ENCODE results near the gene OMA1. TPM values are rescaled to one million over a fixed set of nuclear protein-coding genes. Genes with fewer than 3 reads are reported as not detected.

OMA1 gene
- total RNA-seq, 1 donor from 2014 or later: 2.4 TPM

DNA sequence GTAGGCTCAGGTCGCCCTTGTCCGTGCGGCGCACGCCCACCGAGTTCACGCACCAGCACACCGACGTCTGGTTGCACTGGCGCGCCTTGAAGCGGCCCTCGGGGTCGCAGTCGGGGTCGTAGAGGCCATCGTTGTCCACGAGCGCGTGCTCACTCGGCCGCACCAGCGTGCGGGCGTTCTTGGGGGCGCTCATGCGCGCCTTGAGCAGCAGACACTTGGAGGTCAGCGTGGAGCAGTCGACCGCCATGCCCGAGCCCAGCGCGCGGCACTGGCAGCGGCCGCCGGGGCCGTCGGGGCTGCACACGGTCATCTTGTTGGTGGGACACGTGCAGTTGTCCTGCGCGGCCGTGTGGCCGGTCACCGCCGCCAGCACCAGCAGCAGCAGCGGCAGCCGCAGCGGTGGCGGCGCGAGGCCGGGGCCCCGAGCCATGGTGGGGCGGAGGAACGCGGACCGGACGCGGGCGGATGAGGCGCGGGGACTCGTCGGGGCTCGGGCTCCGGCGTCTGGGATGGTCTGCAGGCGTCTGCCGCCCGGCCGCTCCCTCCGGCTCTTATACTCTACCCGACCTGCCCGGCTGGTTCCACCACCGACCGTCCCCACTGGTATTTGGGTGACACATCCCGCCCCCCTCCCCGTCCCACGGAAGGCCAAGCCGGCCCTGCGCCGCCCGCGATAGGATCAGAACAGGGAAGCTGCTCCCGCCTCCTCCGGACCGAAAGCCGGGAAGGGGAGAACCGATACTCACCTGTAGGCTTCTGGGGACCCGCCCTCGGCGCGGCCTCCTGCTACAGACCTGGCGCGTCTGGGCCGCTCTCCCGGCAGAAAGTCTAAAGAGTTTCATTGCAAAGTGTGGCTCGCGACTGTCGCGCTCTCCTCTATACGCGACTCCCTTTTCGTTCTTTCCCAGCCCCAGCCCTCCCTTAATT is 30.5 kb upstream of the OMA1 start, which contains the start of gene TACSTD2:
TACSTD2 (minus strand) TSS at position 526 of the 927 bp plus-strand sequence; CDS start at position 430, 96 bp downstream.
- H3K27ac ChIP-seq: peak within 1 kb of the TSS in 1 of 2 donors; percentile 58
- H3K36me3 ChIP-seq: no peaks in the 10 kb centered on the region
- no peaks in the 10 kb centered on the region for H3K9me3 ChIP-seq
- intact Hi-C loops (cut with DNase I): loop anchor here (1.0 to 2.0 kb wide), 3 partner anchors 20 to 41 kb away; partner anchors contain the start of gene OMA1
- DNase-seq (ENCODE audit: low spot score in 2 of 2): peak in 1 of 2 donors; percentile 74
- TF ChIP-seq, protein P1, sequence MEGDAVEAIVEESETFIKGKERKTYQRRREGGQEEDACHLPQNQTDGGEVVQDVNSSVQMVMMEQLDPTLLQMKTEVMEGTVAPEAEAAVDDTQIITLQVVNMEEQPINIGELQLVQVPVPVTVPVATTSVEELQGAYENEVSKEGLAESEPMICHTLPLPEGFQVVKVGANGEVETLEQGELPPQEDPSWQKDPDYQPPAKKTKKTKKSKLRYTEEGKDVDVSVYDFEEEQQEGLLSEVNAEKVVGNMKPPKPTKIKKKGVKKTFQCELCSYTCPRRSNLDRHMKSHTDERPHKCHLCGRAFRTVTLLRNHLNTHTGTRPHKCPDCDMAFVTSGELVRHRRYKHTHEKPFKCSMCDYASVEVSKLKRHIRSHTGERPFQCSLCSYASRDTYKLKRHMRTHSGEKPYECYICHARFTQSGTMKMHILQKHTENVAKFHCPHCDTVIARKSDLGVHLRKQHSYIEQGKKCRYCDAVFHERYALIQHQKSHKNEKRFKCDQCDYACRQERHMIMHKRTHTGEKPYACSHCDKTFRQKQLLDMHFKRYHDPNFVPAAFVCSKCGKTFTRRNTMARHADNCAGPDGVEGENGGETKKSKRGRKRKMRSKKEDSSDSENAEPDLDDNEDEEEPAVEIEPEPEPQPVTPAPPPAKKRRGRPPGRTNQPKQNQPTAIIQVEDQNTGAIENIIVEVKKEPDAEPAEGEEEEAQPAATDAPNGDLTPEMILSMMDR (IDR thresholded peaks at IDR 0.05): no peak
- no peaks in the 10 kb centered on the region for H3K27me3 ChIP-seq
- peaks cover 8 to 9% of the 10 kb centered on the region in 2 donors for H3K4me1 ChIP-seq
- H3K4me3 ChIP-seq: peak within 1 kb of the TSS; percentile 59 to 71

DNA sequence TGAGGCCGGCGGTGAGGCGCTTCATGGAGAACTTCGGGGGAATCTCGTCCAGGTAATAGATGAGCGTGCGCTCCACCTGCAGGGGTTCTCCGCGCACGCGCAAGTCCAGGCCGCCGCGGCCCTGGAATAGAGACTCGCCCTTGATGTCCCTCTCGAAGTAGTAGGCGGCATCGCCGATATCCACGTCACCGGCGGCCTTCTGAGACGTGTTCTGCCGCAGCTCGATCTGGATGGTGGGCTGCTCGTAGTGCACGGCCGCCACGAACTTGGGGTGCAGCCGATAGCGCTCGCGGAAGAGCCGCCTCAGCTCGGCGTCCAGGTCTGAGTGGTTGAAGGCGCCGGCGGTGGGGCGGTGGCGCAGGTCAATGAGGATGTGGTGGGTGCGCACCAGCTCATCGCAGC is 29.8 kb upstream of the OMA1 start:
- no peaks in the 10 kb centered on the region for H3K27me3 ChIP-seq
- DNase-seq (ENCODE audit: low spot score in 2 of 2): no peak
- H3K27ac ChIP-seq: no peak overlapping the region
- H3K4me3 ChIP-seq: peak overlapping the region; percentile 59 to 71
- H3K9me3 ChIP-seq: no peaks in the 10 kb centered on the region
- intact Hi-C loops (cut with DNase I): loop anchor here (2.0 kb wide), 2 partner anchors 20 to 30 kb away; partner anchors contain the start of gene OMA1
- no peaks in the 10 kb centered on the region for H3K36me3 ChIP-seq
- peaks cover 8 to 9% of the 10 kb centered on the region in 2 donors for H3K4me1 ChIP-seq
- TF ChIP-seq, protein P1 (IDR thresholded peaks at IDR 0.05): no peak

DNA sequence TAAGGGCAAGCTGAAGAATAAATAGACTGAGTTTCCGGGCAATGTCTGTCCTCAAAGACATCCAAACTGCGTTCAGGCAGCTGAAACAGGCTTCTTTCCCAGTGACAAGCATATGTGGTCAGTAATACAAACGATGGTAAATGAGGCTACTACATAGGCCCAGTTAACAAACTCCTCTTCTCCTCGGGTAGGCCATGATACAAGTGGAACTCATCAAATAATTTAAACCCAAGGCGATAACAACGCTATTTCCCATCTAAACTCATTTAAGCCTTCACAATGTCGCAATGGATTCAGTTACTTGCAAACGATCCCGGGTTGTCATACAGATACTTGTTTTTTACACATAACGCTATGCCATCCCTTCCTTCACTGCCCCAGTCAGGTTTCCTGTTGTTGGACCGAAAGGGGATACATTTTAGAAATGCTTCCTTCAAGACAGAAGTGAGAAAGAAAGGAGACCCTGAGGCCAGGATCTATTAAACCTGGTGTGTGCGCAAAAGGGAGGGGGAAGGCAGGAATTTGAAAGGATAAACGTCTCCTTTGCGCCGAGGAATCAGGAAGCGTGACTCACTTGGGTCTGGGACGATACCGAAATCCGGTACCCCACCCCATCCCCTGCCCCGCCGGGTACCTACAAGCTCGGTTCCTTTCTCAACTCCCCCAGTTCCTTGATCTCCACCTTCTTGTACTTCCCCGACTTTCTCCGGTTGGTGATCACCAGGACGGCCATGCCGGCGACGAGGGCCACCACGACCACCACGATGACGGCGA is 29.2 kb upstream of the OMA1 start:
- peaks cover 8 to 9% of the 10 kb centered on the region in 2 donors for H3K4me1 ChIP-seq
- no peak for DNase-seq (ENCODE audit: low spot score in 2 of 2)
- no peaks in the 10 kb centered on the region for H3K27me3 ChIP-seq
- no peak overlapping the region for H3K27ac ChIP-seq
- peak overlapping the region; percentile 59 to 71 for H3K4me3 ChIP-seq
- intact Hi-C loops (cut with DNase I): loop anchor here (2.0 kb wide), 2 partner anchors 21 to 29 kb away; partner anchors contain the start of gene OMA1
- no peaks in the 10 kb centered on the region for H3K9me3 ChIP-seq
- TF ChIP-seq, protein P1 (IDR thresholded peaks at IDR 0.05): no peak
- no peaks in the 10 kb centered on the region for H3K36me3 ChIP-seq

DNA sequence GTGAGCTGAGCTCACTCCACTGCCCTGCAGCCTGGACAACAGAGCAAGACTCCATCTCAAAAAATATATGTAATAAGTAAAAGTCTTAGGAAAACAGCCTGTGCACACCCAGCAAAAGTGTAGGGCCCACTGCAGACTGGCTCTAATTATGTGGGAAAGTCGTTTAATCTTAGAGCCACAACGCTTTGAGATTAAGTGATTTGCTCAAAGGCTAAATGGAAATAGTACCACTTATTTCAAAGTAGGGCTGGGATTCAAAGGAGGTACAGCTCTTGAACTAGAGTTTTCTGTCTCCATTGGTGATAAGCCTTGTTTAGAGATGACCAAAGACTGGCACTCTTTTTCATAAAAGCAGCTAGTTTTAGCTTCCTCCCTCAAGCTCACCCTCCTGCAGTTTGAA is 28.3 kb upstream of the OMA1 start:
- Histone ChIP-seq H3K4me1 (peaks cover 8 to 9% of the 10 kb centered on the region in 2 donors), H3K27me3 (no peaks in the 10 kb centered on the region), H3K4me3 (no peak overlapping the region), H3K9me3 (no peaks in the 10 kb centered on the region), H3K36me3 (no peaks in the 10 kb centered on the region), H3K27ac (no peak overlapping the region)
- TF ChIP-seq, protein P1 (IDR thresholded peaks at IDR 0.05): no peak
- no peak for DNase-seq (ENCODE audit: low spot score in 2 of 2)
- intact Hi-C loops (cut with DNase I): no loop called here

DNA sequence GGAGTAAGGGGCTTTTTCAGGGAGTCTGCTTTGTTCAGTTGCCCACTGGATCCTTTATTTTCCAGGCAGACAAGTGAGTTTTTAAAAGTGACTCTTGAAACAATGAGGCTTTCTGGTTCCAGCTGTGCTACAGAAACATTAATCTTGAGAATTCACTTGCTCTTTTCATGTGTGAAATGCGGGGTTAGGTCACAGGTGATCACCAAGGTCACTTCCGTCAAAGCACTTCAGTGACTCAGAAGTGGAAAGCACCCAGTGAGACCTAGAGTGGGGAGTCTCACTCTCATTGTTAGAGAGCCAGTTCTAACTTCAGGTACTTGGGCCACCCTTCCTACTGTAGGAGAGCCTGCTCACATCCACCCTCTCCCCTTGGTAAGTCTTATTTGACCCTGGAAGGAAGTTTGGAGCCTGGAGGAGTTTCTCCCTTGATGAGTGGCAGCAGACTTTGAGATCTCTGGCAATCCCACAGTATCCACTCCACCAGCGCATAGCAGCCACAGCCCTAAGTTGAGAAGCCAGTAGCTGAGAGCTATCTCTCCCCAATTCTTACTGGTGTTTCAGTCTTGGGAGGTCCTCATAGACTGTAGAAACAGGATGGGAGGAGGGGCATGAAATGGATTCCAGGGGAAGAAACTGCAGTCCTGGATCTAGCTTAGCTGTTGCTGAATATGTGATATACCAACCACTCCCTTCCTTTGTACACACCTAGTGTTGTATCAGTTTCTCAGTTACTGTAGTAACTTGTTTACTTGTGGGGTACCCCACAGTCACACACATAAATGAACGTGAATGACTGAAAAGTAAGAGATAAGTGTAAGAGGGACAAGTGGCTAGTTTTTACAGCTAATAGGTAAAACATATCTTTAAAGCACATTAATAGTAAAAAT is 27.4 kb upstream of the OMA1 start:
- DNase-seq (ENCODE audit: low spot score in 2 of 2): no peak
- TF ChIP-seq, protein P1 (IDR thresholded peaks at IDR 0.05): no peak
- Histone ChIP-seq H3K36me3 (no peaks in the 10 kb centered on the region), H3K27me3 (no peaks in the 10 kb centered on the region), H3K27ac (no peak overlapping the region), H3K4me1 (peaks cover 8 to 9% of the 10 kb centered on the region in 2 donors), H3K9me3 (no peaks in the 10 kb centered on the region), H3K4me3 (no peak overlapping the region)
- intact Hi-C loops (cut with DNase I): no loop called here

Data from ascending aorta (tissue), 2 donors.